ENCODE measurements around the gene PCDHA10.
"Not testable (repeated sequence)": the region's sequence is repeated elsewhere in the genome, so short reads cannot be mapped to it uniquely, and the experiment has no call there.

PCDHA10 gene

GRCh38 chr5:140842798-140843733 lies 12.6 kb upstream of the PCDHA10 start:
- DNase-seq (ENCODE audit: low read depth) = no peak

GRCh38 chr5:140848139-140849102 lies 7.3 kb upstream of the PCDHA10 start, which contains the start of gene PCDHA9:
Gene PCDHA9, plus strand, starts transcription at chr5:140848382. Its CDS starts 114 bp downstream, at chr5:140848496.
- DNase-seq (ENCODE audit: low read depth) = not testable (repeated sequence)

GRCh38 chr5:140849831-140850634 lies 5.7 kb upstream of the PCDHA10 start:
- DNase-seq (ENCODE audit: low read depth) = not testable (repeated sequence)

GRCh38 chr5:140857177-140857986 lies 1.7 kb downstream of the PCDHA10 start:
- DNase-seq (ENCODE audit: low read depth) = no peak

- DNase-seq (ENCODE audit: low read depth) = no peak
Observed at GRCh38 chr5:140857987-140858240, 2.2 kb downstream of the PCDHA10 start.

GRCh38 chr5:140862441-140863295 lies 7.0 kb downstream of the PCDHA10 start:
- DNase-seq (ENCODE audit: low read depth) = no peak

GRCh38 chr5:140868721-140869554 lies 13.2 kb downstream of the PCDHA10 start, which contains the start of gene PCDHA11:
Gene PCDHA11, plus strand, starts transcription at chr5:140868957. Its CDS starts 147 bp downstream, at chr5:140869104.
- DNase-seq (ENCODE audit: low read depth) = no peak

- DNase-seq (ENCODE audit: low read depth) = no peak
Observed at GRCh38 chr5:140869555-140869886, 13.8 kb downstream of the PCDHA10 start.

- no peak for DNase-seq (ENCODE audit: low read depth)
Observed at GRCh38 chr5:140870221-140871201, 14.8 kb downstream of the PCDHA10 start.

- DNase-seq (ENCODE audit: low read depth) = no peak
Observed at GRCh38 chr5:140875085-140876065, 19.7 kb downstream of the PCDHA10 start, which contains the start of gene PCDHA12. Gene PCDHA12, plus strand, starts transcription at chr5:140875308. Its CDS starts 165 bp downstream, at chr5:140875473.

GRCh38 chr5:140876541-140877261 lies 21.0 kb downstream of the PCDHA10 start:
- not testable (repeated sequence) for DNase-seq (ENCODE audit: low read depth)

- DNase-seq (ENCODE audit: low read depth) = no peak
Observed at GRCh38 chr5:140877262-140877581, 21.5 kb downstream of the PCDHA10 start.

- DNase-seq (ENCODE audit: low read depth) = no peak
Observed at GRCh38 chr5:140881889-140882590, 26.3 kb downstream of the PCDHA10 start, which contains the start of gene PCDHA13. Gene PCDHA13, plus strand, starts transcription at chr5:140882124. Its CDS starts 145 bp downstream, at chr5:140882269.

GRCh38 chr5:140882591-140882899 lies 26.8 kb downstream of the PCDHA10 start:
- no peak for DNase-seq (ENCODE audit: low read depth)

- DNase-seq (ENCODE audit: low read depth) = no peak
Observed at GRCh38 chr5:140883373-140883772, 27.7 kb downstream of the PCDHA10 start.

All from GM04503 (cell line).